H9 (cell line): ENCODE measurements around the gene EFNA5. TPM values are rescaled to one million over a fixed set of nuclear protein-coding genes. Genes with fewer than 3 reads are reported as not detected.

Experiments
- DNase-seq: peaks from one replicate; pipeline ENCODE4 v3.0.0-alpha.2; 2017
- H2AFZ ChIP-seq: one replicate; pipeline ENCODE4 v1.6.1; 2013; ENCODE audit warnings: mild to moderate bottlenecking, low read length, control low read depth, moderate library complexity
- H2AK5ac ChIP-seq: 2 replicates; pipeline ENCODE4 v1.6.1; 2013; ENCODE audit warnings: low read length, control low read depth, mixed read lengths; ENCODE audit not compliant: insufficient read length
- H2BK120ac ChIP-seq: one replicate; pipeline ENCODE4 v1.6.1; 2013; ENCODE audit warnings: low read depth, mild to moderate bottlenecking, low read length, control low read depth, inconsistent platforms; ENCODE audit not compliant: poor library complexity, severe bottlenecking
- H2BK12ac ChIP-seq: 2 replicates; pipeline ENCODE4 v1.6.1; 2013; ENCODE audit warnings: low read length, control low read depth, mixed read lengths, low read depth; ENCODE audit not compliant: insufficient read length
- H2BK15ac ChIP-seq: 2 replicates; pipeline ENCODE4 v1.6.1; 2013; ENCODE audit warnings: low read depth, low read length, control low read depth
- H2BK20ac ChIP-seq: one replicate; pipeline ENCODE4 v1.6.1; 2013; ENCODE audit warnings: low read depth, mild to moderate bottlenecking, low read length, control low read depth, inconsistent platforms; ENCODE audit not compliant: poor library complexity, severe bottlenecking
- H2BK5ac ChIP-seq: 2 replicates; pipeline ENCODE4 v1.6.1; 2013; ENCODE audit warnings: low read length, control low read depth, mixed read lengths; ENCODE audit not compliant: insufficient read length
- H3K14ac ChIP-seq: 2 replicates; pipeline ENCODE4 v1.6.1; 2013; ENCODE audit warnings: low read length, control low read depth; ENCODE audit not compliant: insufficient read depth
- H3K18ac ChIP-seq: 2 replicates; pipeline ENCODE4 v1.6.1; 2013; ENCODE audit warnings: low read depth, mild to moderate bottlenecking, mixed read lengths, low read length, control low read depth; ENCODE audit not compliant: insufficient read length
- H3K23ac ChIP-seq: 2 replicates; pipeline ENCODE4 v1.6.1; 2013; ENCODE audit warnings: low read length, control low read depth, mixed read lengths, low read depth; ENCODE audit not compliant: insufficient read length
- H3K23me2 ChIP-seq: 2 replicates; pipeline ENCODE4 v1.6.1; 2013; ENCODE audit warnings: low read depth, mild to moderate bottlenecking, mixed read lengths, low read length, control low read depth; ENCODE audit not compliant: insufficient read length, poor library complexity, severe bottlenecking
- H3K27ac ChIP-seq: 2 replicates; pipeline ENCODE4 v1.5.1; 2013; ENCODE audit warnings: low read length, control low read depth, mixed read lengths, low read depth; ENCODE audit not compliant: insufficient read length
- H3K27me3 ChIP-seq: 2 replicates; pipeline ENCODE4 v1.6.1; 2013; ENCODE audit warnings: low read length, control low read depth, inconsistent platforms; ENCODE audit not compliant: insufficient read depth
- H3K4ac ChIP-seq: 2 replicates; pipeline ENCODE4 v1.6.1; 2013; ENCODE audit warnings: low read depth, mild to moderate bottlenecking, control low read depth, inconsistent platforms, low read length, moderate library complexity
- H3K4me1 ChIP-seq: 2 replicates; pipeline ENCODE4 v1.6.1; 2013; ENCODE audit warnings: low read length, control low read depth, inconsistent platforms; ENCODE audit not compliant: insufficient read depth
- H3K4me2 ChIP-seq: 2 replicates; pipeline ENCODE4 v1.6.1; 2013; ENCODE audit warnings: low read length, control low read depth, mixed read lengths; ENCODE audit not compliant: insufficient read length, insufficient read depth
- H3K56ac ChIP-seq: 2 replicates; pipeline ENCODE4 v1.6.1; 2013; ENCODE audit warnings: low read depth, mild to moderate bottlenecking, mixed read lengths, low read length, control low read depth; ENCODE audit not compliant: insufficient read length
- H3K79me1 ChIP-seq: 2 replicates; pipeline ENCODE4 v1.6.1; 2013; ENCODE audit warnings: low read depth, mild to moderate bottlenecking, moderate library complexity, low read length, control low read depth, inconsistent platforms; ENCODE audit not compliant: insufficient read depth, poor library complexity, severe bottlenecking
- H3K79me2 ChIP-seq: 2 replicates; pipeline ENCODE4 v1.6.1; 2013; ENCODE audit warnings: low read length, control low read depth, inconsistent platforms; ENCODE audit not compliant: insufficient read depth
- H3K9ac ChIP-seq: 2 replicates; pipeline ENCODE4 v1.6.1; 2013; ENCODE audit warnings: low read length, control low read depth, mixed read lengths; ENCODE audit not compliant: insufficient read length; ENCODE audit errors: extremely low read depth
- H3K9me3 ChIP-seq: one replicate; pipeline ENCODE4 v1.6.1; 2013; ENCODE audit warnings: low read depth, low read length, inconsistent platforms; ENCODE audit not compliant: control insufficient read depth
- H3T11ph ChIP-seq: one replicate; pipeline ENCODE4 v1.6.1; 2013; ENCODE audit warnings: mild to moderate bottlenecking, low read length, control low read depth, inconsistent platforms
- H4K20me1 ChIP-seq: one replicate; pipeline ENCODE4 v1.6.1; 2013; ENCODE audit not compliant: control insufficient read depth, insufficient read length, insufficient read depth
- H4K5ac ChIP-seq: 2 replicates; pipeline ENCODE4 v1.6.1; 2013; ENCODE audit warnings: low read depth, mild to moderate bottlenecking, mixed read lengths, low read length, control low read depth; ENCODE audit not compliant: insufficient read length
- H4K8ac ChIP-seq: replicated peaks from 2 replicates; pipeline ENCODE4 v1.6.1; 2013; ENCODE audit warnings: low read length, control low read depth, mixed read lengths, low read depth; ENCODE audit not compliant: insufficient read length
- H4K91ac ChIP-seq: 2 replicates; pipeline ENCODE4 v1.6.1; 2013; ENCODE audit warnings: low read depth, mild to moderate bottlenecking, moderate library complexity, mixed read lengths, low read length, control low read depth; ENCODE audit not compliant: insufficient read length
- H3K27ac Mint-ChIP-seq, 3 experiments: 2 replicates in 2 of 3; 3 replicates in 1 of 3; pipeline ENCODE4 v1.8.0; 2020 to 2021; ENCODE audit warnings: mixed read lengths in 3 of 3, mild to moderate bottlenecking in 1 of 3, moderate library complexity in 1 of 3
- H3K27me3 Mint-ChIP-seq: 2 replicates; pipeline ENCODE4 v1.8.0; 2021; ENCODE audit warnings: low read depth, mild to moderate bottlenecking, moderate library complexity, mixed read lengths
- H3K36me3 Mint-ChIP-seq, 3 experiments: 2 replicates in 2 of 3; 3 replicates in 1 of 3; pipeline ENCODE4 v1.8.0; 2020 to 2021; ENCODE audit warnings: low read depth in 3 of 3, mixed read lengths in 3 of 3; ENCODE audit not compliant: insufficient read depth in 1 of 3
- H3K4me1 Mint-ChIP-seq, 2 experiments: 2 replicates each; pipeline ENCODE4 v1.8.0; 2020; ENCODE audit warnings: mixed read lengths in 2 of 2
- H3K4me3 Mint-ChIP-seq, 2 experiments: 2 replicates in 1 of 2; 3 replicates in 1 of 2; pipeline ENCODE4 v1.8.0; 2020 to 2021; ENCODE audit warnings: mild to moderate bottlenecking in 2 of 2, mixed read lengths in 2 of 2, moderate library complexity in 1 of 2
- H3K9me3 Mint-ChIP-seq, 2 experiments: 2 replicates in 1 of 2; 3 replicates in 1 of 2; pipeline ENCODE4 v1.8.0; 2020; ENCODE audit warnings: mild to moderate bottlenecking in 2 of 2, mixed read lengths in 2 of 2, moderate library complexity in 1 of 2
- WGBS: extraction: QIAGEN DNeasy Blood & Tissue Kit; methylation state at CpG from one replicate; pipeline ENCODE4 v1.1.7; 2013; ENCODE audit warnings: missing lambda C conversion rate, low lambda C conversion rate, mixed read lengths; ENCODE audit not compliant: insufficient read length; ENCODE audit errors: extremely low coverage; 5-methylcytosine and 5-hydroxymethylcytosine counted together
- total RNA-seq: library from RNA; stranded (reverse); gene quantifications from 2 replicates; pipeline ENCODE4 v1.2.1, GENCODE V29; 2021
- TF ChIP-seq, protein P1 (sequence below): fragments of 200-600 bp; sonication (generic); conservative IDR thresholded peaks from 3 replicates; pipeline ENCODE4 v1.8.0; 2021; ENCODE audit warnings: antibody characterized with exemption, mild to moderate bottlenecking

Gene EFNA5
- total RNA-seq, 1 experiment from 2014 or later, result 20.4 TPM

GRCh38 chr5:107652408-107652807 is 18.3 kb downstream of the EFNA5 start:
- H3K14ac ChIP-seq, result no peak overlapping the region

More at GRCh38 chr5:107652408-107652807, 18.3 kb downstream of the EFNA5 start:
- no peak overlapping the region for H2BK5ac ChIP-seq
- DNase-seq, result no peak
- H3K4me2 ChIP-seq, result no peak overlapping the region
- H3K56ac ChIP-seq, result no peak overlapping the region
- no peak overlapping the region for H3T11ph ChIP-seq
- no peaks in the 10 kb centered on the region for H3K79me1 ChIP-seq
- H3K23me2 ChIP-seq, result no peaks in the 10 kb centered on the region
- no peak overlapping the region for H3K27ac ChIP-seq
- no peak overlapping the region for H4K5ac ChIP-seq
- no peak overlapping the region for H4K91ac ChIP-seq
- H2AK5ac ChIP-seq, result no peak overlapping the region
- H2BK120ac ChIP-seq, result no peak overlapping the region
- Mint-ChIP-seq H3K36me3 (no peaks in the 10 kb centered on the region), H3K4me1 (peaks cover 43 to 53% of the 10 kb centered on the region in 2 experiments), H3K27ac (no peak overlapping the region), H3K9me3 (no peaks in the 10 kb centered on the region), H3K4me3 (no peak overlapping the region), H3K27me3 (no peaks in the 10 kb centered on the region)
- no peak overlapping the region for H2BK20ac ChIP-seq
- H4K20me1 ChIP-seq, result no peaks in the 10 kb centered on the region
- no peak overlapping the region for H2BK12ac ChIP-seq
- H3K23ac ChIP-seq, result no peak overlapping the region
- WGBS, result no CpG with 5 or more reads among the region's 1 CpG
- no peak overlapping the region for H3K4ac ChIP-seq
- H3K9me3 ChIP-seq, result no peaks in the 10 kb centered on the region
- no peaks in the 10 kb centered on the region; the same call in 1 of the 2 replicates for H3K4me1 ChIP-seq
- no peak overlapping the region for H3K9ac ChIP-seq
- H4K8ac ChIP-seq, result no peak overlapping the region
- TF ChIP-seq, protein P1, sequence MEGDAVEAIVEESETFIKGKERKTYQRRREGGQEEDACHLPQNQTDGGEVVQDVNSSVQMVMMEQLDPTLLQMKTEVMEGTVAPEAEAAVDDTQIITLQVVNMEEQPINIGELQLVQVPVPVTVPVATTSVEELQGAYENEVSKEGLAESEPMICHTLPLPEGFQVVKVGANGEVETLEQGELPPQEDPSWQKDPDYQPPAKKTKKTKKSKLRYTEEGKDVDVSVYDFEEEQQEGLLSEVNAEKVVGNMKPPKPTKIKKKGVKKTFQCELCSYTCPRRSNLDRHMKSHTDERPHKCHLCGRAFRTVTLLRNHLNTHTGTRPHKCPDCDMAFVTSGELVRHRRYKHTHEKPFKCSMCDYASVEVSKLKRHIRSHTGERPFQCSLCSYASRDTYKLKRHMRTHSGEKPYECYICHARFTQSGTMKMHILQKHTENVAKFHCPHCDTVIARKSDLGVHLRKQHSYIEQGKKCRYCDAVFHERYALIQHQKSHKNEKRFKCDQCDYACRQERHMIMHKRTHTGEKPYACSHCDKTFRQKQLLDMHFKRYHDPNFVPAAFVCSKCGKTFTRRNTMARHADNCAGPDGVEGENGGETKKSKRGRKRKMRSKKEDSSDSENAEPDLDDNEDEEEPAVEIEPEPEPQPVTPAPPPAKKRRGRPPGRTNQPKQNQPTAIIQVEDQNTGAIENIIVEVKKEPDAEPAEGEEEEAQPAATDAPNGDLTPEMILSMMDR, result no peak
- H3K18ac ChIP-seq, result no peak overlapping the region
- no peak overlapping the region for H2AFZ ChIP-seq
- no peaks in the 10 kb centered on the region for H3K27me3 ChIP-seq
- H3K79me2 ChIP-seq, result no peaks in the 10 kb centered on the region
- no peak overlapping the region for H2BK15ac ChIP-seq
